ENCODE data around the gene GIPC3.
A peak's percentile ranks its signal among the peaks of the same experiment; 100 is the strongest.
"Not testable (repeated sequence)": the region's sequence is repeated elsewhere in the genome, so short reads cannot be mapped to it uniquely, and the experiment has no call there.

The GIPC3 gene

DNA sequence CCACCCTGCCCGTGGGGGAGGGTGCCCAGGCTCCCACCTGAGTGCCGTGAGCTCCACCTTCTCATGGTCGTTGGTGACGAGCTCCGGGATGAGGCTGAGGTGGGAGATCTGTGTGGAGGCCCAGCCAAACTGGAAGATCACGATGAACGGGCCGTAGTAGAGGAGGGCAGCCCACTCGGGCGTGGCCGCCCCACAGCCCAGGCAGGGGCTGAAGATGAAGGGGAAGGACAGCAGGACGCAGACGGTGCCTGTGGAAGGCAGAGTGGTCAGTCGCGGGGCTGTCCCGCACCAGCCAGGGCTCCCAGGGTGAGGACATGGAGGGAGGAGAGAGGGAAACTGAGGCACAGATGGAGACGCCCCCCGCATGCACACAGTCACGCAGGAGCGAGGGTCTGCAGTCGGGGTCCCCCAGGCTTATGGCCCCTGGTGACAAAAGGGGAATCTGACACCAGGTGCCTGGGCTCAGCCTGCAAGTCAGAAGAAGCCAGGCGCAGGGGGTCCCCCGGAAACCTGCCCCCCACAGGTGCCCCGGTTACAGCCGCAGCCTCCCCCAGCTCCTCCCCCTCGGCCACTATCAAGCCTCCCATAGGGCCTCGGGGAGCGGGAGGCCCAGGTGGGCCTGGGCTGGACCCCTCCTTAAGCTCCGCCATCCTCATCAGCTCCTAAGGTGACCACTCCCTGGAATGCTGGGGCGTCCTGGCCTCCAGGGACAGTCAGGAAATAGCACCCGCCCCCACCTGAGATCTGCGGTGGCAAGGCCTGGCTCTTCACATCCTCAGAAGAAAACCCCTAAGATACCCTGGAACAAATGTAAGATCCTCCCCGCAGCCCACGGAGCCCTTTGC is 34.1 kb upstream of the GIPC3 start:
- no peak for DNase-seq (ENCODE audit: low read depth)

DNA sequence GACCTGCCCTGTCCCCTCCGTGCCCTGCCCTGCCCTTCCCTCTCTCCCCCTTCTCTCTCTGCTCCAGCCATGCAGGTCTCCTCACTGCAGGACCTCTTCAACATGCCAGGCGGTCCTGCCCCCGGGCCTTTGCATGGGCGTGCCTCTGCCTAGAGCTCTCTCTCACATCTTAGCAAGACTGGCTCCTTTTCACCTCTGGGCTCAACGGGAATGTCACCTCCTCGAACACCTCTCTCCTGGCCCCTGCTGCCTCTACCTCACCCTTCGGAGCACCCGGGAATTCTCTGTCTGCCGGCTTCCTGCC is 33.5 kb upstream of the GIPC3 start:
- DNase-seq (ENCODE audit: low read depth) = no peak

DNA sequence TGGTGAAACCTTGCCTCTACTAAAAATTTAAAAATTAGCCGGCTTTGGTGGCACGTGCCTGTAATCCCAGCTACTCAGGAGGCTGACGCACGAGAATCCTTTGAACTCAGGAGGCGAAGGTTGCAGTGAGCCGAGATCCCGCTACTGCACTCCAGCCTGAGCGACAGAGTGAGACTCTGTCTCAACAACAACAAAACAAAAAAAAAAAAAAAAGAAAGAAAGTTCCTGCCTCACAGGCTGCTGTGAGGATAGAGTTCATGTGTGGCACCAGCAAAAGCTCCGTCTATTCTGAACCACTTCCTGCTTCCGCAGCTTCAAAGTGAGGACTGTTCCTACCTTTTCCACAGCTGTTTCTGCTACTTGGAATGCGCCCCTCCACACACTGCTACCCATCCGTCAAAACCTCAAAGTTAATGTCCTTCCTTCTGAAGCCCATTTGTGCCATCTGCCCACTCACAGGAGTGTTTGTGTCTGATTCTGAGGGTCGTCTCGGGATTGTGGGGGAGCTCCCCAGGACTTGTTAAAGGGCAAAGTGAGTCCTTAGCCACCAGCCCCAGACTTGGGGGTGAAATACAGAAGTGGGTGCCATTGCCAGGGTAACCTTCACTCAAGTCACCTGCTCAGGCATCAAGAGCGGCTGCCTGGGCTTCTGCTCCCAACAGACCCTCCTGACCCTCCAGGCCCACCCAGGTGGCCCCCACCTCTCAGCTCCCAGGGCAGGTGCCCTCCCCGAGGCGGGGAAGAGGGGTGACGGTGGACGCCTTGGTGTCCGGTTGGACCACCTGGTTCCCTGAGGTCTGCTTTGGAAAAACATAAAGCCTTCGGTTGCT is 30.8 kb upstream of the GIPC3 start:
- no peak for DNase-seq (ENCODE audit: low read depth)

DNA sequence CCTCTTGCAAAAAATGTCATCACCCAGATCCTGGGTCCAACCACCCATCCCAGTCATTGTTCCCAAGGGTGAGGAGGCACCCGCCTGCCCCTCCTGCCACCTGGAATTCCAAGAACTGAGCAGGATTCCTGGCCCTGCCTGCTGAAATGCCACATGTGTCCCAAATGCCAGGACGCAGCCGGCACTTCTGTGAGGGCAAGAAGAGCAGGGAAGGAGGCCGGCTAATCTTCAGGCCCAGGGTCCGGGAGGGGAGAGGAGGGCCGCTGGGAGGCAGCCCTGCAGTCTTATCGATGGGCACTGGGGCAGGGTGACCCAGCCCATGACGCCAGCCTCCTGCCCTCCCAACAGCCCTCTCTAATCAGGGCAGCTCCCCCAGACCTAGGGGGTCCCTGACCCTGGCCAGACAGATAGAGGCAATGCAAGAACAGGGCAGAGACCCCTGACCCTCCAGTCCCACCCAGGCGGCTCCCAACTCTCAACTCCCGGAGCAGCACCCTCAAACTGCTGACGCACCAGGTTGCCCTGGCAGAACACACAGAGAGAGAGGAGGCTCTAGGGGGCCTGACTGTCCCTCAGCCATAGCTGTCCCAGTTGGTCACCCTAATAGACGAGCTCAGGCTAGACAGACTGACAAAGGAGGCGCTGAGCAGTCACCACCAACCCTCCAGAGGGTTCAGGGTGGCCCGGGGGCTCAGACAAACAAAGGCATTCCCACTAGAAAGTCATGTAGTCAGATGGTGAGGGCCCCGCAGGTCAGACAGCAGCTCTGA is 29.4 kb upstream of the GIPC3 start:
- no peak for DNase-seq (ENCODE audit: low read depth)

DNA sequence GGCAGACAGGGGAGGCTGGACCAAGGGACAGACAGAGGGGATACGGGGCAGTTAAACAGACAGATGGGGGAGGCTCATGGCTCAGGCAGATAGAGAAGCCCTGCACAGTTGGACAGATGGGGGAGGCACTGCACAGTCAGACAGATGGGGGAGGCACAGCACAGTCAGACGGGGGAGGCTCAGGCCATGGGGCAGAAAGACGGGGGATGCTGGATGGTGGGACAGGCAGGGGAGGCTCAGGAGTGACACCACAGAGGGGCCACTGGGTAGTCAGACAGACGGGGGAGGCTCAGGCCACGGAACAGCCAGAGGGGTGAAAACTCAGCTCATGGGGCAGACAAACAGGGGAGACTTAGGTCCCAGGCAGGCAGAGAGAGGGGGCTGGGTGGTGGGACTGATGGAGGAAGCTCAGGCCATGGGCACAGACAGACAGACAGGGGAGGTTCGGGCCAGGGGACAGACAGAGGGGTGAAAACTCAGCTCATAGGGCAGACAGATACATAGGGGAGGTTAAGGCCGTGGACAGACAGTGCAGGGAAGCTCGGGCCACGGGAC is 28.8 kb upstream of the GIPC3 start:
- no peak for DNase-seq (ENCODE audit: low read depth)

DNA sequence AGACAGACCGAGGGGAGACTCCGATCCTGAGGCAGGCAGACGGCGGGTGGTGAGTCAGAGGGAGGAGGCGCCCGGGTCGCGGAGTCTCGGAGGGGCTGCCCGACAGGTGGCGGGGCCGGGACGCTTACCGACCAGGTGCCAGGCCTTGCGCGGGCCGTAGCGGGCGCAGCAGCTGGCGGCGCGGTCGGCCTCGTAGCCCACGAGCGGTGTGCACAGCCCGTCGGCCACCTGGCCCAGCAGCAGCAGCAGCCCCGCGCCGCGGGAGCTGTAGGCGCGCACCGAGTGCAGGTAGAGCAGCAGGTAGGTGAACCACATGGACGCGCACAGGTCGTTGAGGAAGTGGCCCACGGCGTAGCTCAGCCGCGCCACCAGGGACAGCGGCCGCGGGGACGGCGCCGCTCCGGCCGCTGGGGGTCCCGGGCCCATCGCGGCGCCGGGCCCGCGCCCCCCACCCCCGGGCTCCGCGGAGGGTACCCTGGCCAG is 28.3 kb upstream of the GIPC3 start:
- DNase-seq (ENCODE audit: low read depth) = peak; percentile 55

DNA sequence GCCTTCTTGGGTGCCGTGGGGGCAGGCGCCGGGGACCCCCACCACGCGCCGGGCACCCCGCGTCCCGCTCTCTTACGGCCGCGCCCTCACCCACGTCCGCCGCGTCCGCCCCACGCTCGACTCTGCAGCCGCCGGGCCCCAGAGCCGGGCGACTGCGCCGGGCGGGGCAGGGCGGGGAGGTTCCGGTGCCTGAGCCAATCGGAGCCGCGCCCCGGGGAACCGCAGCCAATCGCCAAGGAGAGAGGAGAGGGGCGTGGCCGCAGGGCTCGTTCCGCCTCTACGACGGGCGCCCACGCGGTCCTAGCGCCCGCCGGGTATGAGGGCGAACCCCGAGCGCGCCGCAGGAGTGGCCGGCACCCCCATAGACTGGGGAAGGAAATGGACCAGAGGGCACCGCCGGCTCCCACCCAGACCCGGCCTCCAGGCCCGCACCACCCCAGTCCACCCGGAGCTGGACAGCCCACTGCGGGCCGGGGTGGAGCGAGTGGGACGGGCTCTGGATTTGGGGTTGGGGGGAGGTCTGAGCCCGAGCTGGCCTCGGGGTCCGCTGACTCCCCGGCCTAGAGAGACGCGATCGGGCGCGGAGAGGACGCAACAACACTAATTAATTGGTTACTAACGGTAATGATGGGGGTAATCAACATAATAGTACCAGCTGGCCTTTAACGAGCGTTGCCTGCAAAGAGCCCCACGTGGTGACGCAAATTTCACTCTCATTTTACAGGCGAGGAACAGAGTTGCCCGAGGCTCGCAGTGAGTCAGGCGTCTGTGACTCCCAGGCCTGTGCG is 27.6 kb upstream of the GIPC3 start, which contains the start of gene MFSD12:
MFSD12 (minus strand) TSS at position 126 of the 788 bp plus-strand sequence. CDS start 183 bp downstream, outside the sequence.
- peak; percentile 93 for DNase-seq (ENCODE audit: low read depth)

DNA sequence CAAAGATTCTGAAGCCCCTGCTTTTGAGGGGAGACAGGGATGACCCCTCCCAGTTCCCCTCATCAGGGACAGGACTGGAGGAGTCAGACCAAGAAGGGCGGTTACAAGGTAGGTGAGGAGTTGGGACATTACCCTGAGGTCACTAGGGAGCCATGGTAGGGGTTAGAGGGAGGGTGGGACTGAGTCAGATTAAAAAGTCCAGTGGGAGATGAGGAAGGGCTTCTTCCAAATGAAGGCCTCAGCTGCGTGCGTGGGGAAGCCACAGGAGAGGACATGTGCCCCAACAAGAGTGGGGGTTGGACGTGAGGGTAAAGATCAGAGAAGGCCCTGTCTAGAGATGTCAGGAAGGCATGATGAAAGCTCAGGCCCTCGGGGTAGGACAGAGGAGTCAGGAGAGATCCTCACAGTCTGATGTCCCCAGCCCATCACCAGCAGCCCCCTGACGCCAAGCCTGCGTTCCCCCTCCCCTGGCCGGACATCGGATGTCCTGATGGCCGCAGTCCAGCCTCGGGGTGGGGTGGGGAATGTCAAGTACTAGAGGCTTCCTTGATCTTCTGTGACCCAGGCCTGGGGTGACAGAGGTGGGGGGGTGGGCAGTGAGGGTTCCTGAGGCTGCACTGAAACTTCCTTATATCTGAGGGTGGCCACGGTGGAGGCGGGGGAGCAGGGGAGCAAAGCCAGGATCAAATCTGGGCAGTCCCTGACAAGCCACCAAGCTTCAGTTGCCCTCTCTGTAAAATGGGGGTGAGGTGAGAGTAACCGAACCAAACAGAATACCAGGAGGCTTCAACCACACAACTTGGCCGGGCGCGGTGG is 21.4 kb upstream of the GIPC3 start:
- no peak for DNase-seq (ENCODE audit: low read depth)

DNA sequence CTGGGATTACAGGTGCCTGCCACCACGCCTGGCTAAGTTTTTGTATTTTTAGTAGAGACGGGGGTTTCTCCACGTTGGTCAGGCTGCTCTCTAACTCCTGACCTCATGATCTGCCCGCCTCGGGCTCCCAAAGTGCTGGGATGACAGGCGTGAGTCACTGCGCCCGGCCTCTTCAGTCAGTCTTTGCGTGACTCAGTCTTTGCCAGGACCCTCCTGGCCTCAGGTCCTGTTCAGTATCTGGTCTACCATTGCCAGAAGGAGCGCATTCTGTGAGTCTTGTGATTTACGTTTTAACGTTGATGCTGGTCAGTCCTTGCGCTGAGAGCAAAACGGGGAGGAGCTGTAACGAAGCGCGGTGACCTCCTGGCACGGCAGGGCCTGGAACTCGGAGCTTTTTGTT is 20.1 kb upstream of the GIPC3 start:
- DNase-seq (ENCODE audit: low read depth) = no peak

DNA sequence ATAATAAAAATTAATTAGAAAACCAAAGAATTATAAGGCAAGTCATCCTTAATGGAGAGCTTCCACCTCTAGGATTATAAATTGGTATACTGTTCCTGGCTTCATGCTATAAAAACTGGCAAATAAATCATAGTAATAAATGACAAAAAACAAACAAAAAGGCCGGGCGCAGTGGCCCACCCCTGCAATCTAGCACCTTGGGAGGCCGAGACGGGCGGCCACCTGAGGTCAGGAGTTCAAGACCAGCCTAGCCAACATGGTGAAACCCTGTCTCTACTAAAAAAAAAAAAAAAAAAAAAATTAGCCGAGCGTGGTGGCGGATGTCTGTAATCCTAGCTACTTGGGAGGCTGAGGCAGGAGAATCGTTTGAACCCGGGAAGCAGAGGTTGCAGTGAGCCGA is 15.2 kb upstream of the GIPC3 start:
- DNase-seq (ENCODE audit: low read depth) = not testable (repeated sequence)

DNA sequence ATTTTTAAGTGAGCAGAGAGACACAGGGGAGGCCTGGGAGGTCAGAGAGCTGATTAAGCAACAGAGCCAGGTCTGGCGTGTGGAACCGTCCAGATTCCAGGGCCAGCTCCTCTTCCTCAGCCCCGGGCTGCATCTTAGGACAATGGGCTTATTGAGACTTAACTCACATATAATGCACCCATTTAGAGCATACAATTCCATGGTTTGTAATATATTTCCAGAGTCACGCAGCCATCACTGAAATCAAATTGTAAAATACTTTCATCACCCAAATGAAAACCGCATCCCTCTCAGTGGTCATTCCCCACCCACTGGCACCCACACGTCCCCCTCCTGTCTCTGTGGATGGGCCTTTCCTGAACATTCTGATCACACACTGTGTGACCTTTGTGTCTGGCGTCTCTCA is 14.7 kb upstream of the GIPC3 start:
- no peak for DNase-seq (ENCODE audit: low read depth)

DNA sequence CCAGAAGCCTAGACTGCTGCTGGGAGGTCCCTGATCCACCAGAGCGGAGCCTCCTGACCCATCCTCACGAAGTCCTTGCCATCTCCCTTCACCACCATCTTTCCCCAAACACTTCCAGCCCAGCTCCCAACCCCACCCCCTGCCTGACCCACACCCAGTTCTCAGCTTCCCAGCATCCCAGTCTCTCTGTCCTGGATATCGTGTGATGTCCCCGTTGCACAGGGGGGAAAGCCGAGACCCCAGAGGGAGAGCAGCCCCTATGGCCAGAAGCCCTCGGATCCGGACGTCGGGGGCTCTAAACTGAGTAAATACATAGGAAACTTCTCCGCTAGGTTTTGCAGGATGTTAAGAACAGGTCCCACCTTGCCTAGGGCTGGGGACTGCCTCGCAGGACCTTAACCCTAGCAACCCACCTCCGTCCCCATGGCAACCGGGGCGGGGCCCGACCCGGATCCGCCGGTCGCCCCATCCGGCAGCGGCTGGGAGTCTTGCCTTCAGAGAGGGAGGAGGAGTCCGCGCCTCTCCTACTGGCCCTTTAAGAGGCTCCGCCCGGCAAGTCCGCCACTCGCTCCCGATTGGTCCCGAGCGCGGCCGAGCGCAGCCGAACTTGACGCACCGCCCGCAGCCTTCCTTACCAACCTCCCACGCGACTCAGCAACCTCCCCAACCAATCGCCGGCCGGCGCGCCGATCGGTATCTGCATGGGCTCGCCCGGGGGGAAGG is 13.0 kb upstream of the GIPC3 start:
- peak; percentile 99 for DNase-seq (ENCODE audit: low read depth)

DNA sequence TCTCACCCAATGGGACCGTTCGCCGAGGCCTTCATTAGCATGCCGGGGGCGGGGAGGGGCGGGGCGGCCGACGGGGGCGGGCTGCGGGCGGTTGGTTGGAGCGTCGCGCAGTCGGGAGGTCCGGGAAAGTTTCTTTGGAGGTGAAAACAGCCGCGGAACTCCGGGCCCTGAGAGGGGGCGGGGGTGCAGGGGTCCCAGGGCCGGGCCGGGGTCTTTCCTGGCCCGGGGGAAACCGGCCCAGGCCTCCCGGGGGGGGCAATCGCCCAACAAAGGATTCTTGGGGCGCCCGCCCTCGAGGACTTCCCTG is 12.5 kb upstream of the GIPC3 start, which contains the start of gene HMG20B:
HMG20B (plus strand) TSS at position 90 of the 307 bp plus-strand sequence. CDS start 366 bp downstream, outside the sequence.
- DNase-seq (ENCODE audit: low read depth) = no peak

DNA sequence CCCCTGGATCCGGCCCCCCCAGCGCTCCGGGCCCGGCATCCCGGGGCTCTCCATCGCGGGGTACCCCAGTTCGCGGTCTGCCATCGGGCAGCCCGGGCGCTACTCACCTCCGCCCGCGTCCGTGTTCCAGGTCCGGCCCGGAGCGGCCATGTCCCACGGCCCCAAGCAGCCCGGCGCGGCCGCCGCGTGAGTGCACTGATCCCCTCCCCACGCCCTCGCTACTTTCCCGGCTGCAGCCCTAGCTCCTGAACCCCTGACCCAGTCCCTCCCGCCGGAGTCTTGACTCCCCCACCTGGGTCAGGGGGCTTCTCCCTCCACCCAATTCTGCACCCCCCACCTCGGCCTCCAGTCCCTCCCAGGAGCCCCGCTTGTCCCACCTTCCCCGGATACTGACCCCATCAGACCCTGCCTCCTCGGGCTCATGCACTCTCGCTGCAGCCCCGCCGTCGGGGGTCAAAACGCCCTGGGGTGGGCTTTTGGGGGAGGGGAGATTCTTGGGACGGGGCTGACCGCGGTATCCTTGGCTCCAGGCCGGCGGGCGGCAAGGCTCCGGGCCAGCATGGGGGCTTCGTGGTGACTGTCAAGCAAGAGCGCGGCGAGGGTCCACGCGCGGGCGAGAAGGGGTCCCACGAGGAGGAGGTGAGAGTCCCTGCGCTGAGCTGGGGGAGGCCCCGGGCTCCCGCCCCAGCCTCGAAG is 12.0 kb upstream of the GIPC3 start:
- no peak for DNase-seq (ENCODE audit: low read depth)

DNA sequence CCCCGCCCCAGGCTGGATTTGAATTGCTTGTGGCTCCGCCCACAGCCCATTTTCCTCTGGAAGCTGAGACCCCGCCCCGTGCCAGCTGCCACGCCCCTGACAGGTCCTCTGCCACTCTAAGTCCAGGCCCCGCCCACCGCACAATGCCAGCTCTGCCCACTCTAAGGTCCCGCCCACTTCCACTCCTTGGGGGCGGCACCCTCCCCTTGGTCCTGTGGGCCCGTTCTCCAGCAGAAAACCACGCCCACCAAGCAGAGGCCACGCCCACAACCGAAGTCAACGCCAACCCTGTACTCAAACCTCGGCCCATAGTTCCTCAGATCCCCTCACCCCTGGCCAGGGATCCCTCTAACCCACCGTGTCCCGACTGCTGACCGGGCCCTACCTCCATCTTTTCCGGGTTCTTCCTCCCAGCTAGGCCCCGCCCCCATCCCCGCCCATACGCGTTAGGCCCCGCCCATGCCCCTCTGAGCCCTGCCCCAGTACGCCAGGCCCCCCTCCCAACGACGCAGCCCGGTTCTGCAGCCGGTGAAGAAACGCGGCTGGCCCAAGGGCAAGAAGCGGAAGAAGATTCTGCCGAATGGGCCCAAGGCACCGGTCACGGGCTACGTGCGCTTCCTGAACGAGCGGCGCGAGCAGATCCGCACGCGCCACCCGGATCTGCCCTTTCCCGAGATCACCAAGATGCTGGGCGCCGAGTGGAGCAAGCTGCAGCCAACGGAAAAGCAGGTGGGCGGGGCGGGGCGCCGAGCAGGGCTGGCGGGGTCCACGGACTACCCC is 11.2 kb upstream of the GIPC3 start:
- peak; percentile 71 for DNase-seq (ENCODE audit: low read depth)

DNA sequence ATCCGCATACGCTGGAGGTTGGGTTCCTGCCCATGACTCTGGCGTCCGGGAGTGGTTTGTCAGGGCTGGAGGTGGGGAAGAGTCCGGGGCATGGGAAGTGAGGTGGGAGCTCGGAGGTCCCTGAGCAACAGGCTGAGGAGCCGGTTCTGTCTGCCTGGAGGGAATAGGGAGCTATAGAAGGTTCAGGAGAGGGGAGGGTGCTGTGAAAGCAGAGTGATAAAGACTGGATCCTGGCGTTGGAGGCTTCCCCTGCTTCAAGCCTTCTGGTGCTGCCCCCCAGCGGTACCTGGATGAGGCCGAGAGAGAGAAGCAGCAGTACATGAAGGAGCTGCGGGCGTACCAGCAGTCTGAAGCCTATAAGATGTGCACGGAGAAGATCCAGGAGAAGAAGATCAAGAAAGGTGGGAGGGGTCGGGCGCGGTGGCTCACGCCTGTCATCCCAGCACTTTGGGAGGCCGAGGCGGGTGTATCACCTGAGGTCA is 10.0 kb upstream of the GIPC3 start:
- no peak for DNase-seq (ENCODE audit: low read depth)

DNA sequence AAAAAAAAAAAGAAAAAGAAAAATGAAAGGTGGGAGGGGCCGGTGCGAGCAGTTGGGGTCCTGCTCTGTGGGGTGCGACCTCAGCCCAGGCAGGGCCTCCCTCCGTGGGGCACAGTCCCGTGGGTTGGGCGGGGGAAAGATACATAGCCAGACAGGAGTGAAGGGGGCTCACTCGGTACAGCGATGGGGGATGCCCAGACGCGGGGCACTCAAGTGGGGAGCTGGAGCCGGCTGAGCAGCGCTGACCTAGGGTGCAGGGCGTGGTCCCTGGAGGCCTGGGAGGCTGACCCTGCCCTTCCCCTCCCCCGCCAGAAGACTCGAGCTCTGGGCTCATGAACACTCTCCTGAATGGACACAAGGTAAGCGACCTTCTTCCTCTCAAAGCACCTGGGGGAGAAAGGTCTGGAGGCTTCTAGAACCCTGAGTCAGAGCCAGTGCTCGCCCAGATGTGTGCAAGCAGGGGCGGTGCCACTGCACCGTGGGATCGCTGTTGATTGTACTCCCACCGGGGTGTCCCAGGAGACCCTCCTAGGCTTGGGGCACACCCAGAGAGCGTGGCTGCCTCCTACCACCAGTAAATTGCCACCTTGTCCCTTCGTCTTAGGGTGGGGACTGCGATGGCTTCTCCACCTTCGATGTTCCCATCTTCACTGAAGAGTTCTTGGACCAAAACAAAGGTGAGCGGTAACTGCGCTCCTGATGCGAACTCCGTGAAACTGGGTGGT is 9.2 kb upstream of the GIPC3 start:
- DNase-seq (ENCODE audit: low read depth) = no peak
